Omental fat pad (tissue), 4 donors: ENCODE results near the gene CSF1. TPM values are rescaled to one million over a fixed set of nuclear protein-coding genes. Genes with fewer than 3 reads are reported as not detected.

ENCODE experiments used
- ATAC-seq: fragments of 150-250 bp; one replicate; pipeline ENCODE4 v1.9.1; 2016; ENCODE audit warnings: mild to moderate bottlenecking, moderate library complexity; ENCODE audit not compliant: low FRiP score
- DNase-seq: peaks from one replicate; pipeline ENCODE4 v3.0.0-alpha.2; 2019; ENCODE audit warnings: low spot score
- CTCF ChIP-seq, 3 donors: fragments of 450-650 bp; IDR thresholded peaks; one replicate each; pipeline ENCODE4 v1.5.1; 2016 to 2017; ENCODE audit warnings: antibody characterized with exemption in 3 of 3, mild to moderate bottlenecking in 3 of 3, moderate library complexity in 2 of 3
- total RNA-seq, 4 donors: library from RNA; depleted of rRNA; stranded (reverse); fragments of >200 nt; gene quantifications; one replicate each; pipeline ENCODE4 v1.1.0, GENCODE V29; 2016

Gene CSF1
- total RNA-seq, 4 donors from 2014 or later: 103 to 158 (median 118) TPM

- ATAC-seq: no peak
- DNase-seq: no peak
- TF ChIP-seq CTCF (IDR thresholded peaks at IDR 0.05): no peak
Measured at GRCh38 chr1:109927356-109927755, 16.7 kb downstream of the CSF1 start.

DNA sequence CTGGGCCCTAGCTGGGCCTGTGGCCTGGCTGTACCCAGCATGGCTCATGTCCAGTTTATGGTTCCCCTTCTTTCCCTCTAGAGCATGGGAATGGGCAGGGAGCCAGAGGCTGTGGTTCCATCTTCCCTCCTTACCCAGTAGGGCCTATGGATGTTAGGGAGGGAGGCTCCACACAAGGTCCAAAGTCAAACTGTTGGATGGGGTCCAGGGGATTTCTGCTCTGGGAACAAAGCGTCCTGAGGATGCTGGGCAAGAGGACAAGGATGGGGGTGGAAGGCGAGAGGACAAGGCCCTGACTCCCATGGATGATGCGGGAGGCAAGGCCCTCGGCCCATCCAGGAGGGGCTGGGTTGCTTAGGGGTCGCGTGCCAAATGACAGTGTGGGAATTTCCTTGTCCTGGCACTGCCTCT is 17.3 kb downstream of the CSF1 start:
- peak; percentile 34 for ATAC-seq
- DNase-seq: peak; percentile 32
- TF ChIP-seq CTCF (IDR thresholded peaks at IDR 0.05): no peak

DNA sequence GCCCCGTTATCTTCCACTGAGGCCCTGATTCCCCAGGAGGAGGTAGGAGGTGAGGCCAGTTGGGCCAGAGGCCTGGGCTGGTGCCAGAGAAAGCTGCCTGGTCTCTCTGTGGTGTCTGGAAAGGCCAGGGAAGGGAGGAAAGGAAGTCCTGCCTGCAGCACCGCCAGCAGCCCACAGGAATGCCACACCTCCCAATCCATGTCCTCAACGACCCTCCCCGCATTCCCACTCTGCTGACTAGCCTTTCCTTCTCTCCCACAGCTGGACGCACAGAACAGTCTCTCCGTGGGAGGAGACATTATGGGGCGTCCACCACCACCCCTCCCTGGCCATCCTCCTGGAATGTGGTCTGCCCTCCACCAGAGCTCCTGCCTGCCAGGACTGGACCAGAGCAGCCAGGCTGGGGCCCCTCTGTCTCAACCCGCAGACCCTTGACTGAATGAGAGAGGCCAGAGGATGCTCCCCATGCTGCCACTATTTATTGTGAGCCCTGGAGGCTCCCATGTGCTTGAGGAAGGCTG is 18.0 kb downstream of the CSF1 start:
- DNase-seq (peak; percentile 24), ATAC-seq (peak; percentile 39)
- no peak for TF ChIP-seq CTCF (IDR thresholded peaks at IDR 0.05)

DNA sequence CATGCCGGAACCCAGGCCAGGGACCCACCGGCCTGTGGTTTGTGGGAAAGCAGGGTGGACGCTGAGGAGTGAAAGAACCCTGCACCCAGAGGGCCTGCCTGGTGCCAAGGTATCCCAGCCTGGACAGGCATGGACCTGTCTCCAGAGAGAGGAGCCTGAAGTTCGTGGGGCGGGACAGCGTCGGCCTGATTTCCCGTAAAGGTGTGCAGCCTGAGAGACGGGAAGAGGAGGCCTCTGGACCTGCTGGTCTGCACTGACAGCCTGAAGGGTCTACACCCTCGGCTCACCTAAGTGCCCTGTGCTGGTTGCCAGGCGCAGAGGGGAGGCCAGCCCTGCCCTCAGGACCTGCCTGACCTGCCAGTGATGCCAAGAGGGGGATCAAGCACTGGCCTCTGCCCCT is 18.5 kb downstream of the CSF1 start:
- ATAC-seq (no peak), DNase-seq (no peak)
- TF ChIP-seq CTCF (IDR thresholded peaks at IDR 0.05): no peak

DNA sequence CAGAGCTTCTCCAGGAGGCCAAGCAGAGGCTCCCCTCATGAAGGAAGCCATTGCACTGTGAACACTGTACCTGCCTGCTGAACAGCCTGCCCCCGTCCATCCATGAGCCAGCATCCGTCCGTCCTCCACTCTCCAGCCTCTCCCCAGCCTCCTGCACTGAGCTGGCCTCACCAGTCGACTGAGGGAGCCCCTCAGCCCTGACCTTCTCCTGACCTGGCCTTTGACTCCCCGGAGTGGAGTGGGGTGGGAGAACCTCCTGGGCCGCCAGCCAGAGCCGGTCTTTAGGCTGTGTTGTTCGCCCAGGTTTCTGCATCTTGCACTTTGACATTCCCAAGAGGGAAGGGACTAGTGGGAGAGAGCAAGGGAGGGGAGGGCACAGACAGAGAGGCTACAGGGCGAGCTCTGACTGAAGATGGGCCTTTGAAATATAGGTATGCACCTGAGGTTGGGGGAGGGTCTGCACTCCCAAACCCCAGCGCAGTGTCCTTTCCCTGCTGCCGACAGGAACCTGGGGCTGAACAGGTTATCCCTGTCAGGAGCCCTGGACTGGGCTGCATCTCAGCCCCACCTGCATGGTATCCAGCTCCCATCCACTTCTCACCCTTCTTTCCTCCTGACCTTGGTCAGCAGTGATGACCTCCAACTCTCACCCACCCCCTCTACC is 19.1 kb downstream of the CSF1 start:
- ATAC-seq (no peak), DNase-seq (peak; percentile 4)
- no peak for TF ChIP-seq CTCF (IDR thresholded peaks at IDR 0.05)

DNA sequence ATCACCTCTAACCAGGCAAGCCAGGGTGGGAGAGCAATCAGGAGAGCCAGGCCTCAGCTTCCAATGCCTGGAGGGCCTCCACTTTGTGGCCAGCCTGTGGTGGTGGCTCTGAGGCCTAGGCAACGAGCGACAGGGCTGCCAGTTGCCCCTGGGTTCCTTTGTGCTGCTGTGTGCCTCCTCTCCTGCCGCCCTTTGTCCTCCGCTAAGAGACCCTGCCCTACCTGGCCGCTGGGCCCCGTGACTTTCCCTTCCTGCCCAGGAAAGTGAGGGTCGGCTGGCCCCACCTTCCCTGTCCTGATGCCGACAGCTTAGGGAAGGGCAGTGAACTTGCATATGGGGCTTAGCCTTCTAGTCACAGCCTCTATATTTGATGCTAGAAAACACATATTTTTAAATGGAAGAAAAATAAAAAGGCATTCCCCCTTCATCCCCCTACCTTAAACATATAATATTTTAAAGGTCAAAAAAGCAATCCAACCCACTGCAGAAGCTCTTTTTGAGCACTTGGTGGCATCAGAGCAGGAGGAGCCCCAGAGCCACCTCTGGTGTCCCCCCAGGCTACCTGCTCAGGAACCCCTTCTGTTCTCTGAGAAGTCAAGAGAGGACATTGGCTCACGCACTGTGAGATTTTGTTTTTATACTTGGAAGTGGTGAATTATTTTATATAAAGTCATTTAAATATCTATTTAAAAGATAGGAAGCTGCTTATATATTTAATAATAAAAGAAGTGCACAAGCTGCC is 19.8 kb downstream of the CSF1 start:
- DNase-seq: peak; percentile 11
- no peak for TF ChIP-seq CTCF (IDR thresholded peaks at IDR 0.05)
- ATAC-seq: no peak
